Activated B cell treated with CpG ODN at 0.5 μM for 24 hours (primary cell): ENCODE measurements around the gene UBE2E3. TPM values are rescaled to one million over a fixed set of nuclear protein-coding genes. Genes with fewer than 3 reads are reported as not detected.

Source experiments
- ATAC-seq: fragments of 200-7000 bp; cut with Tn5 transposase; one replicate; pipeline ENCODE4 v1.10.0; 2021; ENCODE audit warnings: low read depth, mild to moderate bottlenecking, moderate library complexity
- CTCF ChIA-PET: fragments of 350-600 bp; sonication (Branson Sonifier 250); formaldehyde crosslinking; loops from one replicate; lab custom pipeline; 2021; ENCODE audit warnings: antibody characterized with exemption; lab: Charles Lee
- POLR2A ChIA-PET: fragments of 350-600 bp; sonication (Branson Sonifier 250); formaldehyde crosslinking; loops from one replicate; lab custom pipeline; 2021; ENCODE audit warnings: antibody characterized with exemption; lab: Charles Lee
- DNase-seq: peaks from one replicate; pipeline ENCODE4 v3.0.0; 2022
- H3K27ac Mint-ChIP-seq: one replicate; pipeline ENCODE4 v1.8.0; 2020; ENCODE audit warnings: mixed read lengths
- H3K27me3 Mint-ChIP-seq: one replicate; pipeline ENCODE4 v1.8.0; 2021; ENCODE audit warnings: mixed read lengths
- H3K36me3 Mint-ChIP-seq: one replicate; pipeline ENCODE4 v1.8.0; 2021; ENCODE audit warnings: low read depth, mixed read lengths
- H3K4me1 Mint-ChIP-seq: one replicate; pipeline ENCODE4 v1.8.0; 2021; ENCODE audit warnings: mixed read lengths
- H3K4me3 Mint-ChIP-seq: one replicate; pipeline ENCODE4 v1.8.0; 2020; ENCODE audit warnings: mild to moderate bottlenecking, mixed read lengths
- H3K9me3 Mint-ChIP-seq: one replicate; pipeline ENCODE4 v1.8.0; 2020; ENCODE audit warnings: mixed read lengths
- CTCF ChIP-seq: fragments of 200-600 bp; IDR thresholded peaks from one replicate; pipeline ENCODE4 v1.8.0; 2022; ENCODE audit warnings: antibody characterized with exemption, mild to moderate bottlenecking
- intact Hi-C: fragments of 100-400 bp; cut with micrococcal nuclease; formaldehyde crosslinking; loops from one replicate; pipeline ENCODE4 v1.15.1; 2024
- total RNA-seq: library from RNA; stranded (reverse); gene quantifications from 2 replicates; pipeline ENCODE4 v1.2.3, GENCODE V29; 2022

UBE2E3 gene
- total RNA-seq, 1 donor from 2014 or later = 33.6 TPM

GRCh38 chr2:181070119-181070835 lies 89.9 kb downstream of the UBE2E3 start:
- no peak for TF ChIP-seq CTCF
- H3K27me3 Mint-ChIP-seq = no peaks in the 10 kb centered on the region
- no peaks in the 10 kb centered on the region for H3K9me3 Mint-ChIP-seq
- no peak overlapping the region for H3K4me3 Mint-ChIP-seq
- H3K27ac Mint-ChIP-seq = no peak overlapping the region
- CTCF ChIA-PET = interaction anchor here (0.8 to 1.0 kb wide), 3 partner anchors 11 to 946 kb away, joined by 3 read pairs; no protein-coding TSS in a partner anchor
- DNase-seq (no peak), ATAC-seq (no peak)
- intact Hi-C loops = no loop called here
- no peaks in the 10 kb centered on the region for H3K4me1 Mint-ChIP-seq
- POLR2A ChIA-PET = interaction anchor here (0.6 kb wide), 1 partner anchor 344 kb away, joined by 6 read pairs; no protein-coding TSS in a partner anchor
- H3K36me3 Mint-ChIP-seq = no peaks in the 10 kb centered on the region

DNA sequence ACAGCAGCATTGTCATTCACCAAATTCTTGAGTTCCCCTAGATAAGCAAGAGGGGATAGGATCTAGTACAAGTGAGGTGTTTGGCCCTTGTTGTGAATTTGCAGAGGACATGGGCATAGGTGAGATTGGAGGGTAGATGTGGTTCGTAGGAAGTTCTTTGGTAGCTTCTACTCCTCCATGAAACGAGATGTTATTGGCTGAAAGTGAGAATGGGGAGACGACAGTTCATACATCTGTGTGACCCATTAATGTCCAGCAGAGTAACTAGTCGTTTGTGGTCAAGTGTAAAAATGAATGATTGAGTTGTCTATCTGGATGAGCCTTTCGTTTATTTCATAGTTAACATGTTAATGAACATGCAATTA lies 90.4 kb downstream of the UBE2E3 start:
- intact Hi-C loops = no loop called here
- ChIA-PET CTCF (interaction anchor here (0.8 to 1.0 kb wide), 3 partner anchors 11 to 947 kb away, joined by 3 read pairs; no protein-coding TSS in a partner anchor), POLR2A (no interaction called here)
- no peak for TF ChIP-seq CTCF
- Mint-ChIP-seq H3K27ac (no peak overlapping the region), H3K4me1 (no peaks in the 10 kb centered on the region), H3K4me3 (no peak overlapping the region), H3K9me3 (no peaks in the 10 kb centered on the region), H3K36me3 (no peaks in the 10 kb centered on the region), H3K27me3 (no peaks in the 10 kb centered on the region)
- ATAC-seq (no peak), DNase-seq (no peak)

DNA sequence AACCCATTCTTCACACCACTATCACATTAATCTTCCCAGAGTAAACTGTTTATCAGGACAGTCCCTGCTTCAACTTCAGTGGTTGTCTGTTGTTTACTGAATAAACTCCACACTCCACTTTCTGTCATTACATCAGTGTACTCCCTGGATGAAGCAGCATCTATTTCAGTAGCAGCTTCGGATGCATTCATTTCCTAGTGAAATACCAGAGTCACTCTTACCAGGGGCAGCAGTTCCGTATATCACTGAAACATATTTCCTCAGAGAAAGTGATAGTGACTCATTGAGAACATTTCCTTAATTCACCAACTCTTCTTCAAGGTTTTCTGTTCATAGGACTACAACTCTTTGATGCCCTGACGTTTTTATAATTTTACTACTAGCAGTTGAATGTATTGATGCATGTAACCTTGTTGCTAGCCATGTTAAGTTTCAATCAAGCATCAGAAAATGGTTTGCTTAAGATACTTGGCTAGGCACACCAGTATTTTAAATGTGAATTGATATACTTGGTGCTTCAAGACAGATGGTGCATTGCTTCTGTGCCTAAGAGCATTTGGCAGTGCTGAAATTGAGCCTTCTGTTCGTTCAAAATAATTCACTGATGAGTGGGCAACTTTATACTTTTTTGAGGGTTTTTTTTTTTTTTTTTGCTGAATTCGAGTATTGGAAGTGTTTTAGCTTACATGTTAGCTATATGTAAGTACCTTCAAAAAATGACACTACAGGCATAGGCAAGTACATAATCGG lies 92.3 kb downstream of the UBE2E3 start:
- H3K27ac Mint-ChIP-seq = no peak overlapping the region
- TF ChIP-seq CTCF = no peak
- ATAC-seq = no peak
- ChIA-PET CTCF (no interaction called here), POLR2A (no interaction called here)
- DNase-seq = no peak
- H3K36me3 Mint-ChIP-seq = no peaks in the 10 kb centered on the region
- H3K4me3 Mint-ChIP-seq = no peak overlapping the region
- intact Hi-C loops = no loop called here
- no peaks in the 10 kb centered on the region for H3K9me3 Mint-ChIP-seq
- H3K27me3 Mint-ChIP-seq = no peaks in the 10 kb centered on the region
- H3K4me1 Mint-ChIP-seq = no peaks in the 10 kb centered on the region

DNA sequence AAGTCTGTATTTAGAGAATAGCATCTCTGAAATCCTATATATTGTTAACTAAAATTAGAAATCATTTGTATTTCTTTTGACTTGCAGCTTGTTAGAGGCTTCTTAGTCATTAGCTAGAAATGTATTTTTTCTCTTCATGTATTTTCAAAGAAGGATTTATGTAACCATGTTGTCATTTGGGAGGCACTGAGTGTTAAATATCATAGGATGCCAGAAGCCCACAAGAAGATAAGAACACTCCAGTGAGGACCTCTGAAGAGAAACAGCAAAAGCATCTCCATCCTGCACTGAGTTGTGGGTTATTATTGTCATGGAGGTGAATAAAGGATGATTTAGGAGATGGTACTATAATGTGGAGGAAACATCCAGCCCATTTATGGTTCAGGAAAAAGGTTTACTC lies 93.5 kb downstream of the UBE2E3 start:
- ChIA-PET CTCF (no interaction called here), POLR2A (no interaction called here)
- H3K27ac Mint-ChIP-seq = no peak overlapping the region
- H3K4me3 Mint-ChIP-seq = no peak overlapping the region
- H3K4me1 Mint-ChIP-seq = no peaks in the 10 kb centered on the region
- H3K36me3 Mint-ChIP-seq = no peaks in the 10 kb centered on the region
- intact Hi-C loops = no loop called here
- TF ChIP-seq CTCF = no peak
- H3K9me3 Mint-ChIP-seq = no peaks in the 10 kb centered on the region
- DNase-seq (no peak), ATAC-seq (no peak)
- no peaks in the 10 kb centered on the region for H3K27me3 Mint-ChIP-seq

GRCh38 chr2:181074457-181074856 lies 94.1 kb downstream of the UBE2E3 start:
- no peak overlapping the region for H3K4me3 Mint-ChIP-seq
- no peaks in the 10 kb centered on the region for H3K27me3 Mint-ChIP-seq
- intact Hi-C loops = no loop called here
- no peak for DNase-seq
- ChIA-PET CTCF (no interaction called here), POLR2A (no interaction called here)
- no peak for TF ChIP-seq CTCF
- no peak for ATAC-seq
- H3K36me3 Mint-ChIP-seq = no peaks in the 10 kb centered on the region
- H3K27ac Mint-ChIP-seq = no peak overlapping the region
- no peaks in the 10 kb centered on the region for H3K9me3 Mint-ChIP-seq
- no peaks in the 10 kb centered on the region for H3K4me1 Mint-ChIP-seq
